ENCODE measurements around the gene SETD9. TPM values are rescaled to one million over a fixed set of nuclear protein-coding genes. Genes with fewer than 3 reads are reported as not detected.

SETD9 gene
- total RNA-seq, 1 experiment from 2014 or later, result 20.5 TPM

GRCh38 chr5:56881571-56881970 is 27.8 kb upstream of the SETD9 start:
- ATAC-seq, result no peak
- Histone ChIP-seq H3K36me3 (ENCODE audit: control insufficient read depth, insufficient read depth, low read length) (no peaks in the 10 kb centered on the region), H3K27me3 (ENCODE audit: control insufficient read depth, insufficient read depth, low read length) (no peaks in the 10 kb centered on the region), H3K9me3 (ENCODE audit: control insufficient read depth, insufficient read depth, low read depth, low read length) (no peaks in the 10 kb centered on the region), H3K4me3 (ENCODE audit: low read depth in 2 of 2, low read length in 2 of 2) (no peak overlapping the region), H3K27ac (ENCODE audit: low read length) (no peak overlapping the region), H3K4me1 (ENCODE audit: control insufficient read depth, insufficient read depth, low read length) (no peaks in the 10 kb centered on the region)
- no TSS peak for BruUV-seq (replicated peaks)
- intact Hi-C loops (cut with micrococcal nuclease; ENCODE audit: unreplicated experiment) (no loop called here), in situ Hi-C loops (cut with HindIII; ENCODE audit: low pct_unique_long_range_greater_than_20kb, low sequenced_read_pairs) (no loop called here)
- DNase-seq (ENCODE audit: low read depth, low spot score), result no peak
- no peak for TF ChIP-seq SIN3A (IDR thresholded peaks at IDR 0.05; ENCODE audit: borderline replicate concordance, insufficient read depth, low read depth, low read length)
- no peak for TF ChIP-seq REST (IDR thresholded peaks at IDR 0.05; ENCODE audit: insufficient read depth in 1 of 2, low read depth in 2 of 2, low read length in 1 of 2)
- TF ChIP-seq, protein P1, sequence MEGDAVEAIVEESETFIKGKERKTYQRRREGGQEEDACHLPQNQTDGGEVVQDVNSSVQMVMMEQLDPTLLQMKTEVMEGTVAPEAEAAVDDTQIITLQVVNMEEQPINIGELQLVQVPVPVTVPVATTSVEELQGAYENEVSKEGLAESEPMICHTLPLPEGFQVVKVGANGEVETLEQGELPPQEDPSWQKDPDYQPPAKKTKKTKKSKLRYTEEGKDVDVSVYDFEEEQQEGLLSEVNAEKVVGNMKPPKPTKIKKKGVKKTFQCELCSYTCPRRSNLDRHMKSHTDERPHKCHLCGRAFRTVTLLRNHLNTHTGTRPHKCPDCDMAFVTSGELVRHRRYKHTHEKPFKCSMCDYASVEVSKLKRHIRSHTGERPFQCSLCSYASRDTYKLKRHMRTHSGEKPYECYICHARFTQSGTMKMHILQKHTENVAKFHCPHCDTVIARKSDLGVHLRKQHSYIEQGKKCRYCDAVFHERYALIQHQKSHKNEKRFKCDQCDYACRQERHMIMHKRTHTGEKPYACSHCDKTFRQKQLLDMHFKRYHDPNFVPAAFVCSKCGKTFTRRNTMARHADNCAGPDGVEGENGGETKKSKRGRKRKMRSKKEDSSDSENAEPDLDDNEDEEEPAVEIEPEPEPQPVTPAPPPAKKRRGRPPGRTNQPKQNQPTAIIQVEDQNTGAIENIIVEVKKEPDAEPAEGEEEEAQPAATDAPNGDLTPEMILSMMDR (IDR thresholded peaks at IDR 0.05), result no peak
- TF ChIP-seq TCF7L2 (IDR thresholded peaks at IDR 0.05; ENCODE audit: low read depth, low read length), result no peak
- no peak for TF ChIP-seq POLR2AphosphoS5 (IDR thresholded peaks at IDR 0.05; ENCODE audit: low read depth, low read length)
- CTCF ChIA-PET, result no interaction called here
- POLR2A ChIA-PET, result no interaction called here

- in situ Hi-C loops (cut with HindIII; ENCODE audit: low pct_unique_long_range_greater_than_20kb, low sequenced_read_pairs) (no loop called here), intact Hi-C loops (cut with micrococcal nuclease; ENCODE audit: unreplicated experiment) (no loop called here)
- Histone ChIP-seq H3K9me3 (ENCODE audit: control insufficient read depth, insufficient read depth, low read depth, low read length) (no peaks in the 10 kb centered on the region), H3K27me3 (ENCODE audit: control insufficient read depth, insufficient read depth, low read length) (no peaks in the 10 kb centered on the region), H3K36me3 (ENCODE audit: control insufficient read depth, insufficient read depth, low read length) (no peaks in the 10 kb centered on the region), H3K4me3 (ENCODE audit: low read depth in 2 of 2, low read length in 2 of 2) (no peak overlapping the region), H3K4me1 (ENCODE audit: control insufficient read depth, insufficient read depth, low read length) (no peaks in the 10 kb centered on the region), H3K27ac (ENCODE audit: low read length) (no peak overlapping the region)
- TF ChIP-seq REST (IDR thresholded peaks at IDR 0.05; ENCODE audit: insufficient read depth in 1 of 2, low read depth in 2 of 2, low read length in 1 of 2), result no peak
- no peak for TF ChIP-seq TCF7L2 (IDR thresholded peaks at IDR 0.05; ENCODE audit: low read depth, low read length)
- TF ChIP-seq, protein P1 (IDR thresholded peaks at IDR 0.05), result no peak
- TF ChIP-seq SIN3A (IDR thresholded peaks at IDR 0.05; ENCODE audit: borderline replicate concordance, insufficient read depth, low read depth, low read length), result no peak
- no peak for TF ChIP-seq POLR2AphosphoS5 (IDR thresholded peaks at IDR 0.05; ENCODE audit: low read depth, low read length)
- DNase-seq (ENCODE audit: low read depth, low spot score) (no peak), ATAC-seq (no peak)
- CTCF ChIA-PET, result no interaction called here
- POLR2A ChIA-PET, result no interaction called here
- BruUV-seq (replicated peaks), result no TSS peak
Measured at GRCh38 chr5:56893251-56893951, 16.0 kb upstream of the SETD9 start.
